ENCODE measurements around the gene HBP1.

HBP1 gene

GRCh38 chr7:107157091-107157490, 11.7 kb upstream of the HBP1 start:
- no peak for DNase-seq

GRCh38 chr7:107158028-107158427, 10.8 kb upstream of the HBP1 start:
- DNase-seq = no peak

DNA sequence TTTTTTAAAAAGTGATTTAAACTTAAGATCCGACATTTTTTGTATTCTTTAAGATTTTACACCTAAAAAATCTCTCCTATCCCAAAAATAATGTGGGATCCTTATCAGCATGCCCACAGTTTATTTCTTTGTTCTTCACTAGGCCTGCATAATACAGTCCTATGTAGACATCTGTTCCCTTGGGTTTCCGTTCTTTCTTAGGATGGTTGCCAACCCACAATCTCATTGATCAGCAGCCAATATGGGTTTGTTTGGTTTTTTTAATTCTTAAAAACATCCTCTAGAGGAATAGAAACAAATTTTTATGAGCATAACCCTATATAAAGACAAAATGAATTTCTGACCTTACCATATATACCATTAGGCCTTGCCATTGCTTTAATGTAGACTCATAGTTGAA, 8.4 kb upstream of the HBP1 start:
- DNase-seq = no peak

- DNase-seq = no peak
Measured at GRCh38 chr7:107161415-107161814, 7.4 kb upstream of the HBP1 start.

DNA sequence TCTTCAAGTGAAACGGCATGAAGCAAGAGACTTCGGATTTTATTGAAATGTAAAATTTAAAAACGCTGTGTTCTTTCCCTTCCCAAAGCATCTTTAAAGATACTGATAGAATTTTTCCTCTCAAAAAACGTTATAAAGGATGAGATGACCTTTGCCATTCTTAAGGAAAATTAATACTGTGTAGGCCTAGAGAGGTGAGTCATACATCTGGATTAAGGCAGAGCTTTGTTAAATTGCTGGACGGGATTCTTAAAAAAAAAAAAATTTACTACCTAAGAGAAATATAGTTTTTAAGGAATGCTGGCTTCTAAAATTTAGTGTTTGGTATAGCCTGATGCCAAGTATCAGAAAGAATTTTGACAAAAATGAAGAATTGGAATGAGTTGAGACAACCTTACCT, 6.3 kb upstream of the HBP1 start:
- no peak for DNase-seq

DNA sequence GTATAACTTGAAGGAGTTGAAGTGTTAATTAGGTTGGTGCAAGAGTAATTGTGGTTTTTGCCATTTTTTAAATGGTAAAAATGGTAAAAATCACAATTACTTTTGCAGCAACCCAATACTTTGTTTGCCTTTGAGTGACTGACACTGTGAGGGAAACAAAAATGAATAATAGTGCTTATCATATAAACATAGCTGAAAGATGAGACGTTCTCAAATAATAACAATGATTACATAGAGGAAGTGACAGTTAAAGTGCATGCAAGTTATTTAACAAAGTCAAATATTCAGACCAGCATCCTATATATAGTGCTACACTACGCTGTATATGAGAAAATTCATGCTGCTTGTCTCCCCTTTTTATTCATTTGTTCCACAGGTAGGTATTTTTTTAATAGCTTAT, 4.7 kb upstream of the HBP1 start:
- no peak for DNase-seq

GRCh38 chr7:107165341-107165740, 3.5 kb upstream of the HBP1 start:
- DNase-seq = no peak

GRCh38 chr7:107166736-107167426, 1.9 kb upstream of the HBP1 start:
- DNase-seq = no peak

GRCh38 chr7:107167483-107168232, 1.1 kb upstream of the HBP1 start:
- DNase-seq = peak; percentile 90

DNA sequence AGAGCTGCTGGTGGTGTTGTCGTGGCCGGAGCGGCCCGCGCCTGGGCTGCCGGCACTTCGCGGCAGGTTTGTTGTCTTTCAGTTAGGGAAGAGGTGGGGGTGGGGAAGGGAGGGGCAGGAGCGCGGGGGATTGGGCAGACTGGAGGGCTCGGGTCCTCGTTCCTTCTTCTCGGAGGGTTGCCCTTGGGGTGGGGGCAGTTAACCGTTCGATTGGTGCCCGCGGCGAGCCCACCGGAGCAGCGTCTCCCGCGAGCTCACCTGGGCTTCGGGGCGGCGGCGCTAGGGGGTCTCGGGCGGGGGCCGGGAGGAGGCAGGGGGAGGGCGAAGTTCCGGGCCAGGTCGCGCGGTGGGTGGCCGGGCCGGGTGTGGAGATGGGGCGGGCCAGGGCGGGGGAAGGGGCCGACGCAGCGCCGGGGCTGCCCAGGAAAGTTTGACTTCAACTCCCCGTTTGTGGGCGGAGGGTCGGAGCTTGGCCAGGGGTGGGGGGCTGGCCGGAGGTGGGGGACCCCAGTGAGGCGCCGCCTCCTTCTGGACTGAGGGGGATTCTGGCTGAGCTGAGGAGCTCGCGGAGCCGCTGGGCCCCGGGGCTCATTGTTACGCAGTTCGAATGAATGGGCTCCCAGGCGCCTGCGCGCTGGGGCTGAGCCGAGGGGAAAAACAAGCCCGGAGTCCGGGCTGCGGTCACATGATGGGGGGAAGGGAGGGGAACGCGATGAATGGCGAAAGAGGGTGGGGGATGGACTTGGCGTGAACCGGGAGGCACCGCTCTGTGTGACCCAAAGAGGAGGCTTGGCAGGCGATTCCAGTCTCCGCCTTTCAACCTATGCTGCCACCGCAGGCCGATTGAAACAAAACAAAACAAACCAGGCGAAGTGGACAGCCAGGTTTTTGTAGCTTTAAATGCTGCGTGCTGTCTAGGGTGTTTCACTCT, 582 bp downstream of the HBP1 start:
- peak; percentile 99 for DNase-seq

DNA sequence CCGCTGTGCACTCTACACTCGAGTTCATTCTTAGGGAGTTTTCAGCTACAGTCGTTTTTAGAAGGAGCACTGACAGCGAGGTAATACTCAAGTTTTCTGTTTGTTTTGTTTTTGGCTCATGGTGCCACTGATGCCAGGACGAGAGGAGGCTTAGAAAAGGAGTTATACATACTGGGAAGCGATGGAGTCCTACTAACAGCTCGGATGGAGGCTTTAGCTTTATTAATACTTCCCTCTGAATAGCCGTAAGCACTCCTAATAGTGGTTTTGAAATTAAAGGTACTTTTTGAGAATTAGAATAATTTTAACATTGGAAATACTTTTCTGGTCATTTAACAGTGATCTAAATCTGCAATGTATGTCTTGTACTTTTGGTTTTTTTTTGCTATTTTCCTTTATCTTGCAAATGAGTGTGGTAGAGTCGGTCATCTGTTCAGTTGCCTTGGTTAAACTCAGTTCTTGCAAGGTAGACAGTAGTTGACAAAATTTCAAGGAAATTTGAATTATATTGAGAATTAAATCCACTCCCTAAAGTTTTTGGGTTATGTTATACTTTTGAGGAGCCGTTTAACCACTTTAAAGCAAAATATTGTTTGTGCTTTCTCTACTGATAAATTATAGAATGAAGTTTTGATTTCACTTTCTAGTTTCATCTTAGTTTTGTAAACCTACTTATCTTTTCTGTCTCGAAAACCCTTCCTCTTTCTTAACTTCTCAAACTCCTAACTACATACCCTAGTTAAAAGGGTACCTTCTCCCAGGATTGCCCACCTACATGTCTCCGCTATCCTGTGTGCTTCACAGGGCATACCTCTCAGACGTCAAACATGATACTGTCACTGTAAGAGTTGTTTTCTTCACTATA, 1.5 kb downstream of the HBP1 start:
- peak; percentile 65 for DNase-seq

GRCh38 chr7:107171496-107171895, 2.7 kb downstream of the HBP1 start:
- DNase-seq = no peak

GRCh38 chr7:107172276-107173032, 3.7 kb downstream of the HBP1 start:
- peak; percentile 75 for DNase-seq

DNA sequence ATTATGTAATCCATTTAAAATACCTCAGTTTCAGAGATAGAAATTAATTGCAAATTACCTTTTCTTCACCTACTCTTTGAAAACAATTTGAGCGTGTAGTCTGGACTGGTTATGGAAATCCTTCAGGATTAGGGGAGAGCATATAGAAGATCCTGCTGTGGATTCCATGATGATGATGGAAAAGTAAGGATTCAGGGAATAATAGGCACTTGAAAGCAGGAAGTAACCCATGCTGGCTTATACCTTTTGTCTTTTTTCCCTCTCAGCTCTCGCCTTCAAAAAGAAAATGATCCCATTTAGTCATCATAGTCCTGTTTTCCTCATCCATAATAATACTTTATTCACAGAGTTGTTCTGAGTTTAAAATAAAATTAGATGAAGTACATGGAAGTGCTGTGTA, 4.4 kb downstream of the HBP1 start:
- no peak for DNase-seq

DNA sequence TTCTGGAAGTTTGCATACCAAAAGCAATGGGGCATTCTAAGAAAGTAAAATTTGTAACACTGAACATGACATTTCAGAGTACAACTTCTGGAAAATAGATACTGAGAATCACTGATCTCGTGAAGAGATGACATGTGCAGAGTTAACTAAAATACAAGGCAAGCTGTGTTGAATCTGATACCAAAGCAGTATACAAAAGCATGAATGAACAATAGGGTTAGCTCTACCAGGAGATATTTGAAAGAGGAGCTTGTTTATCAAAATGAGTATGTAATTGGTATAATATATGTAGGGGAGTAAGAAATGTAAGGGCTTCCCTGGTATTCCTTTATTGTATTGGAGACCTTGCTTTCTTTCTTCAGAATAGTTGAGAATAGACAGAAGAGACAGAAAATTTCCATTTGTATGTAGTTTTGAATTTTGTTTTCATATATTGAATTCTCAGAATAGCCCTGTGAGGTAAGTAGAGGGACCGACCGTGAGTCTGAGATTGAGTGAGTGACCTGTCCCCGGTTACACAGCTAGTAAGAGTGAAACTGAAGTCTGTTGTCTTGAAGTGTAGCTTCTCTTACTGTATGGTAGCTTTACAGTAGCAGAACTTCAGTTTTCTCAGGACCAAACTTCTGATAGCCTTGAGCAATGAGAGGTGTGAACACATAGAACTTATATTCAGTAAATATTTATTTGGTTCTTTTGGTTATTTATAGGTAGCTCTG, 5.0 kb downstream of the HBP1 start:
- DNase-seq = peak; percentile 26

GRCh38 chr7:107179326-107180164, 10.7 kb downstream of the HBP1 start:
- no peak for DNase-seq

GRCh38 chr7:107180378-107180777, 11.6 kb downstream of the HBP1 start:
- DNase-seq = peak; percentile 38

GRCh38 chr7:107181172-107181571, 12.4 kb downstream of the HBP1 start:
- DNase-seq = no peak

DNA sequence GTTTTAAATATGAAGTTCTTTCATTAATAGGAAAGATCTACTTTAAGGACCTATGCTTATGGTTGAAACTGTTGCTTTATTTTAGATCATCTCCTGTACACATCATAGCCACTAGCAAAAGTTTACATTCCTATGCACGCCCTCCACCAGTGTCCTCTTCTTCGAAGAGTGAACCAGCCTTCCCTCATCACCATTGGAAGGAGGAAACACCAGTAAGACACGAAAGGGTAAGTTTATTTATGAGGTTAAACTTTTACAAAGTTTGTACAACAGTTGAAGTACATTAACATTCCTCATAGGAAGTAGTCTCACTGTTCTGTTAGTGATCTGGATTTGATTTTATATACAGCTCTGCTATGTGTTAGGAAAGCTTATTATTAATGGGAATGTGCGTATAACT, 16.9 kb downstream of the HBP1 start:
- no peak for DNase-seq

GRCh38 chr7:107186240-107186639, 17.4 kb downstream of the HBP1 start:
- DNase-seq = no peak

Data from suppressor macrophage treated with lipopolysaccharide for 4 hours (primary cell).